LNCAP (cell line): ENCODE data around the gene PLA2G4A.

Source experiments
- CTCF ChIP-seq: fragments of 450-650 bp; IDR thresholded peaks from 2 replicates; pipeline ENCODE4 v1.5.1; 2017; ENCODE audit warnings: mild to moderate bottlenecking

Gene PLA2G4A

GRCh38 chr1:186875896-186876835 lies 47.4 kb downstream of the PLA2G4A start:
- TF ChIP-seq CTCF: no peak

GRCh38 chr1:186878356-186878755 lies 49.6 kb downstream of the PLA2G4A start:
- TF ChIP-seq CTCF: no peak

GRCh38 chr1:186880982-186881381 lies 52.2 kb downstream of the PLA2G4A start:
- no peak for TF ChIP-seq CTCF

- TF ChIP-seq CTCF: no peak
Observed at GRCh38 chr1:186882372-186883134, 53.8 kb downstream of the PLA2G4A start.

- no peak for TF ChIP-seq CTCF
Observed at GRCh38 chr1:186884251-186884650, 55.5 kb downstream of the PLA2G4A start.

- TF ChIP-seq CTCF: no peak
Observed at GRCh38 chr1:186887203-186887602, 58.5 kb downstream of the PLA2G4A start.

- no peak for TF ChIP-seq CTCF
Observed at GRCh38 chr1:186888367-186888766, 59.6 kb downstream of the PLA2G4A start.
